LNCAP (cell line): ENCODE results near the gene TBC1D2.

Experiments
- TF ChIP-seq, protein P1 (sequence below): fragments of 450-650 bp; IDR thresholded peaks from 2 replicates; pipeline ENCODE4 v1.5.1; 2017; ENCODE audit warnings: mild to moderate bottlenecking

TBC1D2 gene

DNA sequence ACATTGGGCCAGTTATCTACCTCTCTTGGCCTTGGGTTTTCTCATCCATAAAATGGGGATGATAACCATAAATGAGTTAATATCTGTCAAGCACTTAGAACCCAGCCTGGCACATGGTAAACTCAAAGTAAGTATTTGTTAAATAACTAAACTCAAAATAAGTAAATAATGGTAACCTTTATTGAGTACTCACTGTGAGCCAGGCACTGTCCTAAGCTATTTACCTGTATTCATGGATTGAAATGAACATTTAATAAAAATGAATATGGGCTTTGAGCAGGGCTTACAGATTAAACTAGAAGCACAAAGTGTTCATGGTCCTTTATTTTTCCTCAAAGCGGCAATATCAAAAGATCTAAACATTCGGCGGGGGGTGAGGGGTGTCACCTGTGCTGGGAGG lies 79.7 kb downstream of the TBC1D2 start:
- TF ChIP-seq, protein P1, sequence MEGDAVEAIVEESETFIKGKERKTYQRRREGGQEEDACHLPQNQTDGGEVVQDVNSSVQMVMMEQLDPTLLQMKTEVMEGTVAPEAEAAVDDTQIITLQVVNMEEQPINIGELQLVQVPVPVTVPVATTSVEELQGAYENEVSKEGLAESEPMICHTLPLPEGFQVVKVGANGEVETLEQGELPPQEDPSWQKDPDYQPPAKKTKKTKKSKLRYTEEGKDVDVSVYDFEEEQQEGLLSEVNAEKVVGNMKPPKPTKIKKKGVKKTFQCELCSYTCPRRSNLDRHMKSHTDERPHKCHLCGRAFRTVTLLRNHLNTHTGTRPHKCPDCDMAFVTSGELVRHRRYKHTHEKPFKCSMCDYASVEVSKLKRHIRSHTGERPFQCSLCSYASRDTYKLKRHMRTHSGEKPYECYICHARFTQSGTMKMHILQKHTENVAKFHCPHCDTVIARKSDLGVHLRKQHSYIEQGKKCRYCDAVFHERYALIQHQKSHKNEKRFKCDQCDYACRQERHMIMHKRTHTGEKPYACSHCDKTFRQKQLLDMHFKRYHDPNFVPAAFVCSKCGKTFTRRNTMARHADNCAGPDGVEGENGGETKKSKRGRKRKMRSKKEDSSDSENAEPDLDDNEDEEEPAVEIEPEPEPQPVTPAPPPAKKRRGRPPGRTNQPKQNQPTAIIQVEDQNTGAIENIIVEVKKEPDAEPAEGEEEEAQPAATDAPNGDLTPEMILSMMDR = no peak

DNA sequence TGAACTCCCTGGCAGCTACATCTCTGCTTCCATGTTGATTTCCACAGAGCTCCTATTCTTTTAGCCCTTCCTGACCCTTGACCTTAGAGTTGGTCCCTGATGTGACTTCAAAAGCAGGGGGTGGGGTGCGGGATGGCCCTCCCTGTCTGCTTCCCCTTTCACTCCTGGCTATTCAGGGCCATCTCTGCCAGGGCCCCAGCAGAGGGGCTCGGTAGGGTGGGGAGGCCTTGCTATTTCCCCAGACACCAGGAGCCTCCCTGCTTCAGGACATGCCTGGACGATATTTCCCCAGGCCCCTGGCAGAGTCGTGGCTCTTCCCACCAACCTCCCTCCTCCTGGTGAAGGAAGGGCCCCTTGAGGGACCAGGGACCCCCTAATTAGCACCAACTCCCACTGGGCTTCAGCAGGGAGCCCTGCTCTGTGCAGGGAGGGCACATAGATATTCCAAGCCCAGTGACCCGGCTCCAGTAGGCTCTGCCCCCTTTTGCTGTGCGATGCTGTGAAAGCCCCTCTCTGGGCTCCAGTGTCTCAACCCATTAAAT lies 80.3 kb downstream of the TBC1D2 start:
- TF ChIP-seq, protein P1 = no peak

DNA sequence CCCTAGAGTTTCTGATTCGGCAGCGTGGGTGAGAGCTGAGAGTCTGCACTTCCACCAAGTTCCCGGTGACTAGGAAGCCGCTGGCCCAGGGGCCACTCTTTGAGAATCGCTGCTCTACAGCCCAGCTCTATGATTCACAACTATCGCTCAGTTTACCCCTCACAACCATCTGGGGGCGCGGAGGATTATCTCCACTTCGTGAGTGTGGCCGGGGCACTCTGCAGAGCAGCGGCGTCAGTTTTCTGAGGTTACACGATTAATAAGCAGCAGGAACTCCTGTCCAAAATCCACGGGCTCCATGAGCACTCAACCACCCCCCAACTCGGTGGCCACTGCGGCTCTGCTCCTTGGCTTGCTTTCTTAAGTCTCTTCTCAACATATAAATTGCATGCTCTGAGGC lies 82.3 kb downstream of the TBC1D2 start:
- TF ChIP-seq, protein P1 = no peak

DNA sequence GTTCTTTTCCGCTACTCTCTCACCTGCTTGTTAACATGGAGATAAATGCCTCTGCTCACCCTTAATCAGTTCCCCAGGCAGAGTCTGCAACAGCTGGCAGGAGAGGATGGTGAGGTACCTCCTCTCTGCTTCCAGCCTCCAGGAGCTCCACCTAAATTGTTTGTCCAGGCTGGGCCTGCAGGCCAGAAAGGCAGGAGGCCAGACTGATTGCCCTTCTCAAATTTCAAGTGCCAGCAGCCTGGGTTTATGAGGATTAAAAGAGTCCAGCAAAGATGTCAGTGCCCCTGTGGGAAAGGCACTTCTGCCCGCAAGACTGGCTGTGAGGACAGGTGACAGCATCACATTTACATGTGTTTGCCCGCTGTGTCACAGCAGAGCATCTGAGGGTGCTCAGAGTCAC lies 82.8 kb downstream of the TBC1D2 start:
- TF ChIP-seq, protein P1 = no peak

DNA sequence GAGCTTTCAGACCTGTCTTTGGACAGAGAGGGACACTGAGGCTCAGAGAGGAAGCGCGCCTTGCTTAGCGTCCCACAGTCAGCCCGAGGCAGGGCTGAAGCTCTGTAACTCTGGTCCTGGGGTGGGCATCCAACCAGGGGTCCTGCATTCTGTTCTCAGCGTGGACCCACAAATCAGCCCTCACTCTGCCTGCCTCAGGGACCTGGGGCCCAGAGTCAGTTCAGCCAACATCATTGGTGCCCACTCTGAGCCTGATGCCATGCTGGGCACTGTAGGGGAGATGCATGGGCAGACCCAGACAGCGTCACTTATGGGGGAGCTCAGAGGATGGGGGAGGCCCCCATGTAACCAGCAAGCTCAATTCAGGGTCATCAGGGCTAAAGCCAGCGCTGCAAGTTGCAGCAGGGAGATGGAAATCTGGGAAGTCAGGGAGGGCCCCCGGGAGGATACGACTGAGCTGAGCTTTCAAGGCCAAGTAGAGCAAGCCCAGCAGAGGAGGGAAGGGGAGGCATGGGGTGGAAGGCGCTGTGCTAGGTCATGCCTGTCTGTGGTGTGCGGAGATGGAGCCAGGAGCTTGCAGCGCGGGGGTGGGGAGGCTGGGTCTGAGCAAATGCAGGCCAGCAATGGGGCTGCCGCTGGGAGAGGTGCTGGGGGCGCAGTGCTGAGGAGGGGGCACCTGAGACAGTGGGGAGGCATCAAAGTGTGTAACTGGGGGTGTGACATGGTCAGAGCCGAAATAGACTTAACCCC lies 84.1 kb downstream of the TBC1D2 start:
- TF ChIP-seq, protein P1 = no peak

DNA sequence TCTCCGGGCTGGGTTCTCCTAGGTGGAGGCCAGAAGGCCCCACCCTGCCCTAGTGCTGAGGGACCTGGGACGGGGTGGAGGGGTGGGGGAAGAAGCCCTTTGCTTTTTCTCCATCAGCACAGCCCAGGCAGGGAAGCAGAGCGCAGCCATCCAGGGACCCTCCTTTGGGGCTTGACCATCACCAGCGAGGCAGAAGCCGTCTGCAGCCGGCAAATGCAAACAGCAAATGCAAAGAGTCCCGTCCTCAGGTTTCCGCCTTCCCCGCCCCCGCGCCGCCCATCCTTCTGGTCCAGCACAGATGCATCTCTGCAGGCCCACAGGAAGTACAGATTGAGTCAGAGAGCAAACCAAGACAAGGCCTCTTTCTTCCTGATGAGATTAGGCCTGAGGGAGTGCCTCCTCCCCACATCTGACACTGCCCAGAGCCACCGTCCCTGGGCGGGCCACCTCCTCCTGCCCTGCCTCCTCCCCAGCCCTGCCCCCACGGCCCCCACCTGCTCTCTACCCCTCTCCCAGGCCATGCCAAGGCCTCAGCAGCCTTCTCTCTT lies 86.4 kb downstream of the TBC1D2 start:
- TF ChIP-seq, protein P1 = no peak

DNA sequence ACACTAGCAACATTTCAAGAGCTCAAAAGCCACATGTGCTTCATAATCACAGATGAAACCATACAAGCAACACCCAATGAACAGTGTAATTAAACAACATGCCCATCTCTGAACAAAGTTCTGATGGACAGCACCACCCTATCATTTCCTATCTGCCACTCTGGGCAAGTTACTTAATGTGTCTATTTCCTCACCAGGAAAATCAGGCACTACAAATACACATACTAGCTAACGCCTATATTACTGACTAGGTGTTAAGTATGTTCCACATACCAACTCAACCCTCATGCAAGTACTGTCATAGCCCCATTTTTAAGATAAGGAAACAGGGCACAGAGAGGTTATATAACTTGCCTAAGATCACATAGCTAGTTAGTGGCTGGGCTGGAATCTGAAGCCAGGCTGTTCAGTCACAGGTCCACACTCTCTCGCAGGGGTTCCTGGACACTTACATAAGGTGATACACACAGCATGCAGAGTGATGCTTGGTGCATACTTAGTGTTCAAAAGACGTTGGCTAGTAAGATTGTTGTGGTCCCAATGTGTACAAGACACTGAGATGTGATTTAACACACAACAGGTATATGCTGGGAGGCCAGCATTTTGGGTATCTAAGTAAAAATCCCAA lies 87.2 kb downstream of the TBC1D2 start:
- TF ChIP-seq, protein P1 = no peak
